GM12874 (cell line): ENCODE data around the gene GMDS.

Source experiments
- TF ChIP-seq, protein P1 (sequence below): IDR thresholded peaks from 2 replicates; pipeline ENCODE4 v1.5.1; 2011; ENCODE audit warnings: low read depth, mild to moderate bottlenecking, control low read depth, low read length, moderate library complexity; ENCODE audit not compliant: insufficient read depth

The GMDS gene

DNA sequence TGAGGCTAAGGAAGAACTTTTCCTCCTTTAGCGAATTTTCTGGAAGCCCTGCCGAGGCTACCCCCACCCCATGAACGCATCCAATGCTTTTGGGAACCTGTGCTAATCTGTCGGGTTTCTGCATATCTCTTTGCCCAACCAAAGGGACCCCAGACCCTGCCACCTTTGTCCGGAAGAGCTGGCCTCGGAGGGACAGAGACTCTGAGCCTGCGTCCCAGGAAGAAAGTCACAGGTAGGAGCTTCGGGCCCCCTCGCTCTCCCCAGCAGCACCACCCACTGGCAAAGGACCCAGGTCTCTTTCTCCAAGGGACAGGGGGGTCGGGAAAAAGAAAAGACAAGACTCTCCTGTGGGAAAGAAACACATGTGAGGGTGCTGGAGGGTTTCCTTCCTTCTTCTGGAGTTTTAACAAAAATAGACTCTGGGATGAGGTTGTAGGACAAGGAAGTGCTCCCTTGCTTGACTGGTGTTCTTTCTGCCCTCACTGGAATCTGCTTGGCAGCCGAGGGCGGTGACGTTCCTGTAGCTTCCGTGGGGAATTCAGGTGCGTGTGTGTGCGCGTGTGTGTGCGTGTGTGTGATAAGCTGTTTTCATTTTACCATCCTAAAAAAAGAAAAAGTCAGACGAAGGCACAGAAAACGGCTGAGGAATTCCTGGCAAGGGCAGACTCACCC is 652.0 kb downstream of the GMDS start:
- TF ChIP-seq, protein P1, sequence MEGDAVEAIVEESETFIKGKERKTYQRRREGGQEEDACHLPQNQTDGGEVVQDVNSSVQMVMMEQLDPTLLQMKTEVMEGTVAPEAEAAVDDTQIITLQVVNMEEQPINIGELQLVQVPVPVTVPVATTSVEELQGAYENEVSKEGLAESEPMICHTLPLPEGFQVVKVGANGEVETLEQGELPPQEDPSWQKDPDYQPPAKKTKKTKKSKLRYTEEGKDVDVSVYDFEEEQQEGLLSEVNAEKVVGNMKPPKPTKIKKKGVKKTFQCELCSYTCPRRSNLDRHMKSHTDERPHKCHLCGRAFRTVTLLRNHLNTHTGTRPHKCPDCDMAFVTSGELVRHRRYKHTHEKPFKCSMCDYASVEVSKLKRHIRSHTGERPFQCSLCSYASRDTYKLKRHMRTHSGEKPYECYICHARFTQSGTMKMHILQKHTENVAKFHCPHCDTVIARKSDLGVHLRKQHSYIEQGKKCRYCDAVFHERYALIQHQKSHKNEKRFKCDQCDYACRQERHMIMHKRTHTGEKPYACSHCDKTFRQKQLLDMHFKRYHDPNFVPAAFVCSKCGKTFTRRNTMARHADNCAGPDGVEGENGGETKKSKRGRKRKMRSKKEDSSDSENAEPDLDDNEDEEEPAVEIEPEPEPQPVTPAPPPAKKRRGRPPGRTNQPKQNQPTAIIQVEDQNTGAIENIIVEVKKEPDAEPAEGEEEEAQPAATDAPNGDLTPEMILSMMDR, result no peak

- TF ChIP-seq, protein P1, result no peak
These were observed 652.6 kb downstream of the GMDS start for GRCh38 chr6:1592852-1593251.

DNA sequence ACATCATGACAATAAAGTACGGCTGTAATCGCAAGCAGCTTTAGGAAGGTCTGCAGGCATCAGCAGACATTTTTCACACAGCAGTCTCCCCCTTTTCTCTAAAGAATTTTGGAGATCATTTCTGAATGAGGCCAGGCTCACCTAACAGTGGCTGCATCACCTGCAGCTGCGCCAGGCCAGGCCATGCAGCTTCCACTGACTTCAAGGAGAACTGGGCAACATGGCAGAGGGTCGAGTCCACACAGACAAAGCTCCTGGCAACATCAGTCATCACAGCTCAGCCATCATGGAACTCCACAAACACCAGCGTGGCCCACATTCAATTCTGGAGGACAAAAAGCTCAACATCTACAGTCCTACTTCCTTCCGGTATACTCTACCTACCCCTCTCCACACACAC is 653.5 kb downstream of the GMDS start:
- TF ChIP-seq, protein P1, result no peak

DNA sequence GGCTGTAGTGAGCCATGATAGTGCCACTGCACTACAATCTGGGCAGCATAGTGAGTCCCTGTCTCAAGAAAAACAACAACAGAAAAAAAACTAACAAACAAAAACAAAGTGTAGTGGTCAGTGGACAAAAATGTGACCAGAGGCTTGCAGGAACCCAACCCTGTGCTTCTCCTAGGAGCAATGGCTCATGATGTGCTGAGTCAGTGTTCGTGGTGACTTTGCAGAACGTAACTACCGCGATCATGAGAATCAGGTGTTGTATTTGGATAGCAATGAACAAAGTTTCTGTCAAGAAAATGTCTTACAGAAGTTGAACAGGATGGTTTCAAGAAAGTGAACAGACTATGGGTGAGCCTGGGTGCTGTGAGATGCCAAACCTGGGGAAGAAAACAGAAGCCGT is 654.2 kb downstream of the GMDS start:
- TF ChIP-seq, protein P1, result no peak

DNA sequence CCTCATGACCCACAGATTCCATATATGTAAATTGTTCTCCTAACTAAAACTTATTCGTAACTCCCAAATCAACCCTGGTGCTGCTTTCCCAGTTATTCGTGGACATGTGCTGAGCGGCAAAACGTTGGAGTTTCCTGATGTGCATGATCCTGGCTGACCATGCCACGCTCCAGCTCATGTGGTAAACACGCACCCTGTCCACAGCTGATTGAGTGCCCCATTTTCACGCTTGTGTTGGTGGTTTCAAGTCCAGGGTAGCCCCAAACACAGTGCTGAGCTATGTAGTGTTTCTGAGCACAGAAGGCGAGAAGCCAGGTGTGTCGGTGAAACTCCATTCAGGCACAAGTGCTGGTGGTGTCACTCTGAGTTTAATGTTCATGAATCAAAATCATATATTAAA is 654.8 kb downstream of the GMDS start:
- TF ChIP-seq, protein P1, result no peak

GRCh38 chr6:1589208-1589607 is 656.2 kb downstream of the GMDS start:
- TF ChIP-seq, protein P1, result no peak

DNA sequence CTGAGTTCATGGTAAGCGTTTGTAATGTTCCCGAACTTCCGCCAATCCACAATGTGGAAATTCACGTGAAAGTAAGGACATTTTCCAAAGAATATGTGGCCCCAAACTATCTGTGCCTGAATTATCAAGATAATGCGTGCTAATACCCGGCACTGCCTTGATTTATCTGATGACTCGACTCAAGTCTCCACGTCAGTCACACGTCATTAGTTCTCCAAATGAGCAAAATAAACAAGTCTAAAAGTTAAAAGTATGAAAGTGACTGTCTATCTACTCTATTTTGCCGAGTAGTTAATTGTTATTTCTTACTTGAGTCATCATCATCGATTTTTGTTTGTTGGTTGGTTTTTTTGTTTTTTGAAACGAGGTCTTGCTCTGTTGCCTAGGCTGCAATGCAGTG is 657.4 kb downstream of the GMDS start:
- TF ChIP-seq, protein P1, result no peak

DNA sequence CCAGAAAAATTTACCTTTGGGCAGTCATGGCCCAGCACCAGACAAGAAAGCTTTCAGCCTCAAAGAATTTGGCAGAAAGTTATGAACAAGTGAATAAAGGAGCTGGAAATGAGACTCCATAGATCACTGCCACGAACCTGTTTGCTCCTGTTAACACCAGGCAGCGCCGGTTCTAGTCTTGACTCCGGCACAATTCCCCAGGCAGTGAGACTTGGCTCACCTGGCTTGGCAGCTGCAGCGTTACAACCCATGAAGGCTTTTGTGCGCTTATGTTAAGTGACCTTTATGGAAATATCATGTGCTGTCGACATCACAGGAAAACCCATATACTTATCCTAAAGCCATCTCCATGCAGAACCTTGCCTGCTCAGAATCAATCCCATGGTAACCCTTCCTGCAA is 657.9 kb downstream of the GMDS start:
- TF ChIP-seq, protein P1, result no peak
